ENCODE results near the gene UCHL1. TPM values are rescaled to one million over a fixed set of nuclear protein-coding genes. Genes with fewer than 3 reads are reported as not detected.
A peak's percentile ranks its signal among the peaks of the same experiment; 100 is the strongest.

Gene UCHL1
- total RNA-seq, 4 donors from 2014 or later, result 14.6 to 202 (median 35.6) TPM

GRCh38 chr4:41216294-41217019 lies 40.3 kb upstream of the UCHL1 start:
- in situ Hi-C loops (cut with MboI; ENCODE audit: low pct_ligation_motif_present in 1 of 4, low pct_unique_long_range_greater_than_20kb in 1 of 4, low sequenced_read_pairs in 3 of 4) (loop anchor here (5.0 to 25.0 kb wide), 6 partner anchors 229 to 292 kb away; no protein-coding TSS in a partner anchor), intact Hi-C loops (cut with DNase I; ENCODE audit: low total_unique reads) (loop anchor here (5.0 to 10.0 kb wide), 2 partner anchors 74 to 92 kb away; no protein-coding TSS in a partner anchor)
- peak; percentile 86 for DNase-seq
- TF ChIP-seq CTCF (IDR thresholded peaks at IDR 0.05), result peak; percentile 28 to 76 (median 42)
- peak in 2 of 3 donors; percentile 85 to 87 for TF ChIP-seq POLR2AphosphoS5 (IDR thresholded peaks at IDR 0.05)
- TF ChIP-seq POLR2A (IDR thresholded peaks at IDR 0.05), result peak; percentile 84
- TF ChIP-seq EP300 (IDR thresholded peaks at IDR 0.05; ENCODE audit: low read depth), result no peak
- Histone ChIP-seq H3K27ac (peak overlapping the region; percentile 87 to 94 (median 90)), H3K4me3 (peak overlapping the region; percentile 23 to 75 (median 41)), H3K9me3 (no peaks in the 10 kb centered on the region), H3K4me1 (peaks cover 4 to 38% (median 23%) of the 10 kb centered on the region in 4 donors), H3K36me3 (no peaks in the 10 kb centered on the region), H3K27me3 (no peaks in the 10 kb centered on the region)
- 2 to 20% methylated on average over 5 to 45 of the region's 59 CpGs for WGBS, 2 donors (ENCODE audit: low coverage in 1 of 2)

GRCh38 chr4:41217020-41217333 lies 39.8 kb upstream of the UCHL1 start:
- Histone ChIP-seq H3K36me3 (no peaks in the 10 kb centered on the region), H3K27ac (peak overlapping the region; percentile 87 to 94 (median 90)), H3K9me3 (no peaks in the 10 kb centered on the region), H3K27me3 (no peaks in the 10 kb centered on the region), H3K4me1 (peaks cover 4 to 41% (median 24%) of the 10 kb centered on the region in 4 donors), H3K4me3 (peak overlapping the region in 3 of 4 donors; percentile 41 to 75 (median 41))
- WGBS, 2 donors (ENCODE audit: low coverage in 1 of 2), result 5 to 27% methylated on average over 2 of the region's 2 CpGs
- TF ChIP-seq CTCF (IDR thresholded peaks at IDR 0.05), result no peak
- TF ChIP-seq EP300 (IDR thresholded peaks at IDR 0.05; ENCODE audit: low read depth), result no peak
- no peak for TF ChIP-seq POLR2A (IDR thresholded peaks at IDR 0.05)
- TF ChIP-seq POLR2AphosphoS5 (IDR thresholded peaks at IDR 0.05), result no peak
- intact Hi-C loops (cut with DNase I; ENCODE audit: low total_unique reads), result loop anchor here (5.0 to 10.0 kb wide), 2 partner anchors 75 to 92 kb away; no protein-coding TSS in a partner anchor
- in situ Hi-C loops (cut with MboI; ENCODE audit: low pct_ligation_motif_present in 1 of 4, low pct_unique_long_range_greater_than_20kb in 1 of 4, low sequenced_read_pairs in 3 of 4), result loop anchor here (5.0 to 25.0 kb wide), 6 partner anchors 230 to 292 kb away; no protein-coding TSS in a partner anchor
- DNase-seq, result no peak

DNA sequence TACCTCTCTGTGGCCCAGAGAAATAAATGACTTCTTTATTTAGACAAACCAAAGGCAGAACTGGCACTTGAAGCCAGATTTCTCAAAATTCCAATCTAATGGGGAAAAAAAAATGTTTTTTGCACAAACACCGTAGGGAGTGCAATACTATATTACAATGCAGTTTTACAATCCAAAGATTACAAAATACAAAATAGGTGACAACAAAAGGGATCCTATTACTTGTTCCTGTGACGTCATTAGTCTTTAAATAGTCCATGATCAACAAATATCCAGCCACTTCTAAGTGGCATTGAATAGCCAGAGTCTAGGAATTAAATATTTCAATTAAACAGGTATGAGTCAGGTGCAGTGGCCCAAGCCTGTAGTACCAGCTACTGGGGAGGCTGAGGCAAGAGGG lies 39.4 kb upstream of the UCHL1 start:
- peaks cover 0 to 37% (median 21%) of the 10 kb centered on the region in 4 donors for H3K4me1 ChIP-seq
- H3K4me3 ChIP-seq, result no peak overlapping the region
- DNase-seq, result no peak
- intact Hi-C loops (cut with DNase I; ENCODE audit: low total_unique reads), result loop anchor here (5.0 to 10.0 kb wide), 2 partner anchors 75 to 93 kb away; no protein-coding TSS in a partner anchor
- no peak overlapping the region for H3K27ac ChIP-seq
- TF ChIP-seq POLR2A (IDR thresholded peaks at IDR 0.05) (no peak), POLR2AphosphoS5 (IDR thresholded peaks at IDR 0.05) (no peak), CTCF (IDR thresholded peaks at IDR 0.05) (no peak), EP300 (IDR thresholded peaks at IDR 0.05; ENCODE audit: low read depth) (no peak)
- no peaks in the 10 kb centered on the region for H3K27me3 ChIP-seq
- H3K36me3 ChIP-seq, result no peaks in the 10 kb centered on the region
- WGBS, 2 donors (ENCODE audit: low coverage in 1 of 2), result 61 to 77% methylated on average over 2 of the region's 2 CpGs
- in situ Hi-C loops (cut with MboI; ENCODE audit: low pct_ligation_motif_present in 1 of 4, low pct_unique_long_range_greater_than_20kb in 1 of 4, low sequenced_read_pairs in 3 of 4), result loop anchor here (5.0 to 25.0 kb wide), 6 partner anchors 230 to 293 kb away; no protein-coding TSS in a partner anchor
- H3K9me3 ChIP-seq, result no peaks in the 10 kb centered on the region

- Histone ChIP-seq H3K27me3 (peaks cover 3% of the 10 kb centered on the region), H3K9me3 (no peaks in the 10 kb centered on the region), H3K27ac (no peak overlapping the region), H3K4me1 (peaks cover 0 to 25% (median 11%) of the 10 kb centered on the region in 4 donors), H3K36me3 (no peaks in the 10 kb centered on the region), H3K4me3 (no peak overlapping the region)
- DNase-seq, result no peak
- in situ Hi-C loops (cut with MboI; ENCODE audit: low pct_ligation_motif_present in 1 of 4, low pct_unique_long_range_greater_than_20kb in 1 of 4, low sequenced_read_pairs in 3 of 4), result loop anchor here (5.0 to 25.0 kb wide), 6 partner anchors 231 to 294 kb away; no protein-coding TSS in a partner anchor
- WGBS, 2 donors (ENCODE audit: low coverage in 1 of 2), result 93 to 95% methylated on average over 3 of the region's 3 CpGs
- intact Hi-C loops (cut with DNase I; ENCODE audit: low total_unique reads), result loop anchor here (5.0 to 10.0 kb wide), 2 partner anchors 76 to 94 kb away; no protein-coding TSS in a partner anchor
- no peak for TF ChIP-seq CTCF (IDR thresholded peaks at IDR 0.05)
- TF ChIP-seq EP300 (IDR thresholded peaks at IDR 0.05; ENCODE audit: low read depth), result no peak
- no peak for TF ChIP-seq POLR2AphosphoS5 (IDR thresholded peaks at IDR 0.05)
- no peak for TF ChIP-seq POLR2A (IDR thresholded peaks at IDR 0.05)
Observed at GRCh38 chr4:41218703-41219102, 38.0 kb upstream of the UCHL1 start.
